Stimulated activated CD8-positive, alpha-beta memory T cell treated with anti-CD3 and anti-CD28 coated beads, Interleukin-12 subunit alpha, Interleukin-12 subunit beta, amount 100 ng/mL, for 24 hours (primary cell): ENCODE results near the gene SNX1.
"Not testable (repeated sequence)": the region's sequence is repeated elsewhere in the genome, so short reads cannot be mapped to it uniquely, and the experiment has no call there.

Experiments
- DNase-seq: peaks from one replicate; pipeline ENCODE4 v3.0.0-alpha.2; 2020; ENCODE audit errors: extremely low read depth

SNX1 gene, protein sequence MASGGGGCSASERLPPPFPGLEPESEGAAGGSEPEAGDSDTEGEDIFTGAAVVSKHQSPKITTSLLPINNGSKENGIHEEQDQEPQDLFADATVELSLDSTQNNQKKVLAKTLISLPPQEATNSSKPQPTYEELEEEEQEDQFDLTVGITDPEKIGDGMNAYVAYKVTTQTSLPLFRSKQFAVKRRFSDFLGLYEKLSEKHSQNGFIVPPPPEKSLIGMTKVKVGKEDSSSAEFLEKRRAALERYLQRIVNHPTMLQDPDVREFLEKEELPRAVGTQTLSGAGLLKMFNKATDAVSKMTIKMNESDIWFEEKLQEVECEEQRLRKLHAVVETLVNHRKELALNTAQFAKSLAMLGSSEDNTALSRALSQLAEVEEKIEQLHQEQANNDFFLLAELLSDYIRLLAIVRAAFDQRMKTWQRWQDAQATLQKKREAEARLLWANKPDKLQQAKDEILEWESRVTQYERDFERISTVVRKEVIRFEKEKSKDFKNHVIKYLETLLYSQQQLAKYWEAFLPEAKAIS

GRCh38 chr15:64095795-64096667 lies at the start of gene SNX1:
Gene SNX1, plus strand, starts transcription at chr15:64095982. Its CDS starts 32 bp downstream, at chr15:64096014.
- DNase-seq, result peak; percentile 86

GRCh38 chr15:64046421-64047153 lies 49.2 kb upstream of the SNX1 start, which contains the start of gene DAPK2:
Gene DAPK2, minus strand, starts transcription at chr15:64046485. Its CDS starts 6,224 bp downstream, at chr15:64040261.
- peak; percentile 24 for DNase-seq

- DNase-seq, result no peak
Observed at GRCh38 chr15:64048781-64049460, 46.9 kb upstream of the SNX1 start.

DNA sequence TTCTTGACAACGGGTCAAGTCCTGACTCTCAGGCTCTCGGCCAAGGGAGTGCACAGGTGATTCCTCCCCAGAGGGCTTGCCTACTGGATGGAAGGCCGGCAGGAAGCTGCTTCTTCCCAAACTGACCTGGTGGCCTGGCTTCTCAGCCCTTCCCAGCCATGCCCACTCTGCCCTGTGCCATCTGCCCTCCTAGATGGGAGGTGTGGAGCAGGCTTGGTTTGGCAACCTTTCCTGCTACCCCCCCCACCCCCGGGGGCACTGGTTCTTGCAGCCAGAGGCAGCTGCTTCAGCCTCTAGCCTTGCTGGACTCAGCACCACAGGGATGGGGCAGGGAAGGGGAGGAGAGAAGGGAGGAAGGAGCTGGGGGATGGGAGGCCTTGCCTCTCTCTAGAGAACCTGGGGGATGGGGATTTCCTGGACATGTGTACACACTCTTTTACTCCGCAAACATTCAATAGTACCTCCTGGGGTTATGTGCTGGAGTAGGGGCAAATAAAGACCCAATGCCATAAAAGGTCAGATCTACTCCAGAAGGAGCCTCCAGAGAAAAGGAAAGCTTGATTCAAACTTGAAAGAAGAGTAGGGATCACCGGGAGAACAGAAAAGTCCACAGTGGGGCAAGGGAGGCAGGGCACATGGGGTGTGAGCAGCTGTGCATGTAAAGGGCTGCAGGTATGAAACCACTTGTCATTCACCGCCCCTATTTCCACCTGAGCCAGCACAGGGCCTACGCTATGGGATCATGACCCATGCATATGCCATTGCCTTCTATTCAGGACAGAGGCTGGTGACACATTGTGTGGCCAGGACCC lies 45.3 kb upstream of the SNX1 start:
- no peak for DNase-seq

GRCh38 chr15:64051093-64051402 lies 44.7 kb upstream of the SNX1 start:
- no peak for DNase-seq

GRCh38 chr15:64051407-64052259 lies 44.1 kb upstream of the SNX1 start:
- DNase-seq, result no peak

- no peak for DNase-seq
Observed at GRCh38 chr15:64052925-64053491, 42.8 kb upstream of the SNX1 start.

DNA sequence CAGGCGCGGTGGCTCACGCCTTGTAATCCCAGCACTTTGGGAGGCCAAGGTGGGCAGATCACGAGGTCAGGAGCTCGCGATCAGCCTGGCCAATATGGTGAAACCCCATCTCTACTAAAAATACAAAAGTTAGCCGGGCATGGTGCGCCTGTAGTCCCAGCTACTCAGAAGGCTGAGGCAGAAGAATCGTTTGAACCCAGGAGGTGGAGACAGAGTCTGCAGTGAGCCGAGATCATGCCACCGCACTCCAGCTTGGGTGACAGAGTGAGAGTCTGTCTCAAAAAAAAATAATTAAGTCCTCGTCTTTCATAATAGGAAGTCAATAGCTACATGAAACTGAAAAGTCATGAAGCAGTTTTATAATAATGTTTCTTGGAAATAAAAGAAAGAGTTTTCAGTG lies 42.1 kb upstream of the SNX1 start:
- DNase-seq, result not testable (repeated sequence)

DNA sequence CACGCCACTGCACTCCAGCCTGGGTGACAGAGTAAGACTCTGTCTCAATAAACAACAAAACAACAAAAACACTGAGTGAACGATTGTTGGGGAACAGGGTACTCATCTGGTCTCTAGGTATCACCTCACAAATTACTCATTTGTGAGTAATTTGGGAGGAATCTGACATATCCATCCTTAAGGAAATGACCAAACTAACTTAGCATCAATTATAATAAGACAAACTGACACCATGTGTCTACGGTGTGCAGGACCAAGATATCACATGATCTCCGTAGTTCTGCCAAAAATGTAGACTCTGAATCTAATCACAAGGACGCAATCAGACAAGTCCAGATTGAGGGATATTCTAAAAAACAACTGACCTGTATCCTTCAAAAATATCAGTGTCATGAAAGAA lies 37.5 kb upstream of the SNX1 start:
- no peak for DNase-seq

GRCh38 chr15:64059104-64059503 lies 36.7 kb upstream of the SNX1 start:
- not testable (repeated sequence) for DNase-seq

DNA sequence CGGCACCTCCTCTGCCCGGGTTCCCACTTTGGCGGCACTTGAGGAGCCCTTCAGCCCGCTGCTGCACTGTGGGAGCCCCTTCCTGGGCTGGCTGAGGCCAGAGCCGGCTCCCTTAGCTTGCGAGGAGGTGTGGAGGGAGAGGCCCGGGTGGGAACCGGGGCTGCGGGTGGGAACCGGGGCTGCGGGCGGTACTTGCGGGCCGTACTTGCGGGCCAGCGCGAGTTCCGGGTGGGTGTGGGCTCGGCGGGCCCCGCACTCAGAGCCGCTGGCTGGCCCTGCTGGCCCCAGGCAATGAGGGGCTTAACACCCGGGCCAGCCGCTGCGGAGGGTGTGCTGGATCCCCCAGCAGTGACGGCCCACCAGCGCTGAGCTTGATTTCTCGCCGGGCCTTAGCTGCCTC lies 35.1 kb upstream of the SNX1 start:
- no peak for DNase-seq

DNA sequence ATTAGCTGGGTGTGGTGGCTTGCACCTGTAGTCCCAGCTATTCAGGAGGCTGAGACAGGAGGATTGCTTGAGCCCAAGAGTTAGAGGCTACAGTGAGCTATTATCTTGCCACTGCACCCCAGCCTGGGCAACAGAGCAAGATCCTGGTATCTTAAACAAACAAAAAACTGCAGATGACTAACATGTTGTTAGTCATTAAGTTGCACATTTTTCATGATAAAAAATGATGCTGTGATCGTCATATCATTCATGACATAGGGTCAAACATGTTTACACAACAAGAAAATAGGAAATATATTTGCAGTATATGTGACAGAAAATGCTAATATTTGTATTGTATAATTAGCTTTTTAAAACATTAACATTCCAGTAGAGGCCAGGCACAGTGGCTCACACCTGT lies 29.3 kb upstream of the SNX1 start:
- DNase-seq, result no peak

DNA sequence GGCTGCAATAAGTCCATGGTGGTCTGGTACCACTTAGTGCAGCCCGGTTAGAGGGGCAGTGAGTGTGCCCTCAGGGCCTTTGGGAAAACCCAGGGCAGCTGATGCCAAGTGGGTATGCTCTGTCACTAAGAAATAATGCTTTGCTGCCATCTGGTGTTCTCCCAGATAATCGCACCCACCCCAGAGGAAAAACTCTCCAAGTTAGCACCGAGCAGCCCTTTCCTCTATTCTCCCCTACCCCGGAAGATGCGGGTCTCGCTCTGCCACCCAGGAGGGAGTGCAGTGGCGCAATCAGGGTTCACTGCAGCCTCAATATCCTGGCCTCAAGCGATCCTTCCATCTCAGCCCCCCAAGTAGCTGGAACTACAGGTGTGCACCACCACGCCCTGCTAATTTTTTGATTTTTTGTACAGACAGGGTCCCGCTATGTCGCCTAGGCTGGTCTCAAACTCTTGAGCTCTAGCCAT lies 28.2 kb upstream of the SNX1 start:
- no peak for DNase-seq

DNA sequence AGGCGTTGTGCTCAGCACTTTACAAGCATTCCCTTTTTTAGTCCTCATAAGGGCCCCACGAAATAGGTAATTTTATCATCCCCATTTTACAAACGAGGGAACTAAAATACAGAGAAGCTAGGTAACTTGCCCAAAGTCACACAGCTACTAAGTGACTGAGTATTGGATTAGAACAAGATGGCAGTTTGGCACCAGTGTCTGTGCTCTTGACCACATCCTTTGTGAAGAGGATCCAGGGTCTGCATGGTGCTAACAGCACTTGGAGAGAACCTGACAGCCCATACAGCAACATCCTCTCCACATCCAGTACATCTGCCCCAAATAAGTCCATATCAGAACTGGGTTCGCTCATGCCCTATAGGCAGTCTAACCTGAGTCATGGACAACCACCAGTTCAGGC lies 27.6 kb upstream of the SNX1 start:
- DNase-seq, result no peak

- no peak for DNase-seq
Observed at GRCh38 chr15:64070106-64070505, 25.7 kb upstream of the SNX1 start.

GRCh38 chr15:64070965-64071851 lies 24.6 kb upstream of the SNX1 start:
- no peak for DNase-seq

- DNase-seq, result no peak
Observed at GRCh38 chr15:64071931-64072765, 23.6 kb upstream of the SNX1 start.
